GM19099 (cell line): ENCODE results near the gene BCL6.

ENCODE experiments used
- POLR2A ChIP-seq: IDR thresholded peaks from 3 replicates; pipeline ENCODE4 v1.6.1; 2011; ENCODE audit warnings: low read depth; ENCODE audit not compliant: insufficient read length; ENCODE audit errors: extremely low read depth

BCL6 gene

GRCh38 chr3:187735837-187736236, 9.4 kb downstream of the BCL6 start:
- no peak for TF ChIP-seq POLR2A

DNA sequence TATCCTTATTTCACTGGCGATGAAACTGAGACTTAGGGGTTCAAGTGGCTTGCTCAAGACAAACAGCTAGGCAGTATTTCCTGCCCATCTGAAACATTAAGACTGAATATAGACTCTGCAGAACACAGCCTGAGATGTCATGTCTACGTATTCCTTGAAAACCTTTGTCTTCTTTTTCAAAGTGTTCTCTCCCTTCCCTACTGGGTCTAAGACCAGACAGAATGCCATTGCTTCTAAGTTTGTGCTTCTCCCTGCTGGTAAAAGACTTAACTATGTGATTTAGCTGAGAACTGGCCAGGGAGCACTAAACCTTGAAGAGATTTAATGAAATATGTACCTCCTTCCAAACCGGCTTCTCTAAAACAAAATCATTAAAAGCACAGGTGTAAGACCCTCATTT, 9.9 kb downstream of the BCL6 start:
- TF ChIP-seq POLR2A: no peak

DNA sequence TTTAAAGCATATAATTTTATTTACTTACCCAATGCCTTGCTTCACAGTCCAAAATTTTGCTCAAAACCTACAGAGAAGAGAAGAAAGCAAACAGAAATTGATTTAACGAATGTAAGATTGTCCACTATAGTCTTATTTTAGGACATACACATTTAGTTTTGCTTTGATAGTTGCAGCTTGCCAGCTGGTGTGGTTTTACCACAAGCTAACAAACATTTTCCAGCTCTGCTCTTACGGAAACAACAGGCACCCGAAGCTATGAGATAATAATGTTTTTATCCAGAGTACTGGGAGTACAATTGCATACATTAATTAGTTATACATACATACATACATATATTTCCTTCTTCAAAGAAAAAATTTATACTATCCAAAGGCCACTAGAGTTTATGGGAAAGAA, 10.4 kb downstream of the BCL6 start:
- no peak for TF ChIP-seq POLR2A

DNA sequence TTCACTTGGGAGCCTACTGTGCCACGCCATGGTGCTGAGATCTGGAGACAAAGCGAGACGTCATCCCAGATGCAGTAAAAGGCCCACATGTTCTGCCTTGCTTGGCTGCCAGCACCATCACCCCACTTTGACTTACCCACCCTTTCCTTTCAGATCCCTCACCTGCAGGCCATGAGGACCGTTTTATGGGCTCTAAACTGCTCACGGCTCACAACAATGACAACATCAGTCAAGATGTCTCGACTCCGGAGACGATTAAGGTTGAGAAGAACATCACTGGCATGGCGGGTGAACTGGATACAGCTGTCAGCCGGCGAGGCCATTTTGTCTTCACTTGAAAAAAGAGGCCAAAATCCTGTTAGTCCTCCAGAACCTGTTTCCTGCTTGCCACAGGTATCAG, 11.9 kb downstream of the BCL6 start:
- no peak for TF ChIP-seq POLR2A

GRCh38 chr3:187729598-187729997, 15.7 kb downstream of the BCL6 start:
- TF ChIP-seq POLR2A: no peak

- TF ChIP-seq POLR2A: no peak
These were observed 16.2 kb downstream of the BCL6 start for GRCh38 chr3:187728940-187729583.

DNA sequence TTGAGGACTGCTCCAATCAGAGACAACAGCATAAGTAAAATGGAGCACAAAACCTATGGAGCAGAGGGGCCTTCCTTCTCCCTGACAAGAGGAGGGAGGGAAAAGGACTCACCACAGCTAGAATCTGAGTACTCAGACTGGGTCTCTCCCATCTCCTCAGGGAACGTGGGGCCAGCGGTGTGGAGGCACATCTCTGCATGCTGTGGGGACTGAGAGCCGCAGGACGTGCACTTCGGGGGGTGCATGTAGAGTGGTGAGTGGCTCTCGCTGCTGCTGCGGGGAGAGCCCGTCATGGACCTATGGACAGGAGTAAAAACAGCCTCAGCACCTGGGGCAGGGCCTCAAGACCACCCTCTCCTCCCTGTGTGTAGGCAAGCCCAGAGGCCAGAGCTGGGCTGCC, 17.0 kb downstream of the BCL6 start:
- no peak for TF ChIP-seq POLR2A

- TF ChIP-seq POLR2A: no peak
These were observed 18.7 kb downstream of the BCL6 start for GRCh38 chr3:187726564-187726963.

DNA sequence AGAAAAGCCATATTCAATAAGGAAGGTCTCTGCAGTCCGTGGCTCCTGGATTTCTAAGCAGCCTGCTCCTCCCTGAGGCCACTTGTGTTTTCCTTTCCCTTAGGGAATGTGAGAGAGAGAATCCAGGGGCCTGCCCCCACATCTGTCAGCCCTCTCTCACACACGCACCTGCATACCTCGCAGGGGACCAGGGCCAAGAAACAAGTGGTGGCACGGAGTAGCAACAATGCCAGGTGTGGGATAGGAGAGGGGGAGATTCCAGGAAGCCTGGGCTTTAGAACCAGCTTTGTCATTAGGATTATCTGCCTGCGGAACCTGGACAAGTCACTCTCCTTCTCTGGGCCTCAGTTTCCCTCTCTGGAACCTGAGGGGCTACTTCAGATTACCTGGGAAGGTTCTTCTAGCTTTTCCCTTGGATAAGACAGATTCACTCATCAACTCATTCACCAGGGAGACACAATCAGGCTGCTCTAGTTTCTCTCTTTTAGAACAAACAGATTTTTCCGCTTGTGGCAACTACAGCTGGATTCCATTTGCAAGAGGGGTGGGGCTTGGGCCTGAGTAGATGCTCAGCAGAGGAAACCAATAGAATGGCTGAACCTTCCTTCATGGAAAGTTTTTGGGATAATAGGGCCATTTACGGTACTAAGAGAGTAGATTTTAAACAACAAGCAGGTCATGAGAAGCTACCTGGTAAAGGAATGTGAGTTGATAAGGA, 19.5 kb downstream of the BCL6 start:
- TF ChIP-seq POLR2A: no peak

- TF ChIP-seq POLR2A: no peak
These were observed 20.0 kb downstream of the BCL6 start for GRCh38 chr3:187725224-187725623.

- no peak for TF ChIP-seq POLR2A
These were observed 23.1 kb downstream of the BCL6 start for GRCh38 chr3:187722206-187722612.

DNA sequence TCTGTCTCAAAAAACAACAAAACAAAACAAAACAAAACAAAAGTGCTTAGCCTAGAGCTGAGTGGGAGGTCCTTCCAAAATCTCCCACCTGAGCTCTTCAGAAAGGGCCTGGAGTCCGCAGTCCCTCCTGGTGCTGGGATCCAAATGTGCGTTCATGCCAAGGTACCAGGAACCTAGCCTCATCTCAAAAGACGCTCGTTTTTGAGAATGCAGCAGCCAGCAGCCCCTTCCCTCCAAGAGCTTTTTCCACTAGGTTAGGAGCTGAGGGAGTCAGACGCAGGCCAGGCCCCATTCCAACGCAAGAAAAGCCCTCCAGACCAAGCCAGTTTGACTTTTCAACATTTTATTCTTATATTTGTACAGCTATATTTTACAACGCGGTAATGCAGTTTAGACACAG, 24.2 kb downstream of the BCL6 start:
- no peak for TF ChIP-seq POLR2A

DNA sequence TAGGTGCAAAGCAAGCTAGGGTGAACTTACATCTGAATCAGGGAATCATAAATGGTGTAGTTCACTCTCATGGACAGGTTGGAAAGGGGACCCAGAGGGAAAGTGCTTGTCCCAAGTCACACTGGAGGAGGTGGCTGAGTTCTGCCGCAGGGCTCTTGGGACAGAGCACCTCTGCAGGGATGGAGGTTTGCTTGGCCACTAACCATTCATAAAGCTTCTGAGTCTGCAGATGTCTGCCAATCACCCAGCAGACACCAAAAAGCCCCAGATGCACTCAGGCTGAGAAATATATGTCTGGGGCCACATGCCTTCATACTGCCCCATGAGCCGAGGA, 25.0 kb downstream of the BCL6 start:
- no peak for TF ChIP-seq POLR2A

DNA sequence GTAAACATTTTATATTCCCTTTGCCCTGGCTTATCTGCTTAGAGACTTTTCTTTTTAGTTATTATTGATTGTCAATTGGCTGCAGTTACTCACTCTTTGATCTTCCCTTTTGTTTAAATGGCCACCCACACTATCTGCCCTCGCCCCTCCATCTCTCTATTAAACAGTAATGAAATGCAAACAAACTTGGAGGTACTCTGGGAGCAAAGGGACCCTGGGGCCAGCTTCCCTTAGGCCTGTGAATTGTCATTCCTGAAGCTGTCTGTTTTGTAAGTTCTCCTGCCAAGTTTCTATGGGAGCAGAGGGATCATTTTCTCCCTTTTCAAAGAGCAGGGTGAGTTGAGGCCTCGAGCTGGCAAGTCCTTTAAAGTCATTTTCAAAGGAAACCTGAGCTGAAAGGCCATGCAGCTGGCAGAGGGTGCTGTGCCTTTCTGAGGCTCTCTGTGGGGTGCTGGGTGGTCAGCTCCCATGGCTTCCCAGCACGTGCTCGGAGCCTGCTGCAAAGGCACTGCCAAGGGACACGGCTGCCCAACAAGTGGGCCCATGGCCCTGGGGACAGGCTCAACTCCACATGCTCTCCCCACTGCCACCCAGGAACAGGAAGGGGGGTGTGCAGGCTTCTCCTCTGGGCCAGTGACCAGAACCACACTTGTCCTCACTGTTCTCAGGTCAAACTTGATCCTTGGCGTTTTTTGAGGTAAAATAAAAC, 25.5 kb downstream of the BCL6 start:
- no peak for TF ChIP-seq POLR2A

DNA sequence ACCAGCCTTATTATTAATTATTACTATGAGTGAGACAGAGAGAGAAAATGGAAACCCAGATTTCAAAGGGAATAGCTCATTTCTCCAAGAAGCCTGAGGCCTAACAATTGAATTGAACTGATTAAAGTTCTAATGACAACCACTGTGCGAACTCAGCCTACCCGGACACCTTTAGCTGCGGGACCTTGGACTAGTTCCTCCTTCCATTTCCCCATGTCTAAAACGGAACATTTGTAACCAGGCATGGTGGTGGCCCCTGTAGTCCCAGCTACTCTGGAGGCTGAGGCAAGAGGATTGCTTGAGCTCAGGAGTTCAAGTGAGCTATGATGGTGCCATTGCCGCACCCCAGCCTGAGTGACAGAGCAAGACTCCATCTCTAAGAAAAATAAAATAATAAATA, 26.5 kb downstream of the BCL6 start:
- TF ChIP-seq POLR2A: no peak

GRCh38 chr3:187717572-187717971, 27.7 kb downstream of the BCL6 start:
- no peak for TF ChIP-seq POLR2A
